Stomach (tissue), 9 donors: ENCODE measurements around the gene NIPAL1. TPM values are rescaled to one million over a fixed set of nuclear protein-coding genes. Genes with fewer than 3 reads are reported as not detected.
"Not testable (repeated sequence)": the region's sequence is repeated elsewhere in the genome, so short reads cannot be mapped to it uniquely, and the experiment has no call there.

Experiments
- DNase-seq, 2 donors: peaks; one replicate each; pipeline versions ENCODE4 v3.0.0 to v3.0.0-alpha.2; 2013 to 2019
- H3K27ac ChIP-seq, 5 donors: fragments of 200-600 bp in 4 of 5; sonication (generic) in 4 of 5; one replicate each; pipeline ENCODE4 v1.5.1; 2013 to 2019; ENCODE audit warnings: mild to moderate bottlenecking in 1 of 5, moderate library complexity in 1 of 5
- H3K27me3 ChIP-seq, 3 donors: fragments of 200-600 bp; sonication (generic); one replicate each; pipeline ENCODE4 v1.5.1; 2017 to 2019; ENCODE audit warnings: mixed run types in 1 of 3
- H3K36me3 ChIP-seq, 4 donors: fragments of 200-600 bp; sonication (generic); 1 replicate in 3 of 4; 2 replicates in 1 of 4; pipeline ENCODE4 v1.5.1; 2016 to 2019
- H3K4me1 ChIP-seq, 4 donors: fragments of 200-600 bp; sonication (generic); one replicate each; pipeline ENCODE4 v1.5.1; 2016 to 2019
- H3K4me3 ChIP-seq, 4 donors: fragments of 200-600 bp; sonication (generic) in 3 of 4; one replicate each; pipeline ENCODE4 v1.5.1; 2016 to 2019; ENCODE audit warnings: mild to moderate bottlenecking in 1 of 4
- H3K9me3 ChIP-seq, 4 donors: fragments of 200-600 bp; sonication (generic); one replicate each; pipeline ENCODE4 v1.5.1; 2016 to 2019
- EP300 ChIP-seq: sonication (generic); formaldehyde crosslinking; IDR thresholded peaks from one replicate; pipeline ENCODE4 v1.6.1; 2017; ENCODE audit warnings: antibody characterized with exemption
- POLR2A ChIP-seq, 4 donors: fragments of 450-650 bp; IDR thresholded peaks; one replicate each; pipeline ENCODE4 v1.6.1; 2016; ENCODE audit warnings: antibody characterized with exemption in 4 of 4, control low read depth in 2 of 4, mild to moderate bottlenecking in 1 of 4, moderate library complexity in 1 of 4
- POLR2AphosphoS5 ChIP-seq, 3 donors: sonication (generic); formaldehyde crosslinking; IDR thresholded peaks; one replicate each; pipeline ENCODE4 v1.6.1; 2016; ENCODE audit warnings: antibody characterized with exemption in 3 of 3
- WGBS, 5 donors: extraction: QIAGEN DNeasy Blood & Tissue Kit in 3 of 5; methylation state at CpG; one replicate each; pipeline versions ENCODE4 v1.1.5 to v1.1.7; 2013 to 2018; 5-methylcytosine and 5-hydroxymethylcytosine counted together
- intact Hi-C: fragments of 100-400 bp; cut with DNase I; formaldehyde crosslinking; loops from one replicate; pipeline ENCODE4 v1.15.1; 2023; ENCODE audit warnings: low total_unique reads
- polyA plus RNA-seq, 3 donors: library from polyadenylated mRNA; stranded (reverse); fragments of 200-250 nt; gene quantifications; one replicate each; pipeline ENCODE4 v1.2.3, GENCODE V29; 2013
- total RNA-seq, 5 donors: library from RNA; depleted of rRNA; stranded (reverse); fragments of >200 nt; gene quantifications; one replicate each; pipeline versions ENCODE4 v1.1.0 to v1.2.3, GENCODE V29; 2014 to 2016
- TF ChIP-seq, protein P1 (sequence below), 7 experiments: fragments of 450-650 bp in 4 of 7; fragments of 200-600 bp in 3 of 7; sonication (generic) in 3 of 7; IDR thresholded peaks; one replicate each; pipeline ENCODE4 v1.5.1; 2016 to 2019; ENCODE audit warnings: antibody characterized with exemption in 7 of 7, control low read depth in 2 of 7, mild to moderate bottlenecking in 1 of 7
- donor health status: healthy with polysubstance abuse.
- donor health status: Bipolar disorder and iron deficiency.
- donor health status: healthy.

The NIPAL1 gene
- total and polyA plus RNA-seq, 8 donors = under 0.01 to 22.0 (median 2.9) TPM; not detected in 1

- TF ChIP-seq, protein P1, sequence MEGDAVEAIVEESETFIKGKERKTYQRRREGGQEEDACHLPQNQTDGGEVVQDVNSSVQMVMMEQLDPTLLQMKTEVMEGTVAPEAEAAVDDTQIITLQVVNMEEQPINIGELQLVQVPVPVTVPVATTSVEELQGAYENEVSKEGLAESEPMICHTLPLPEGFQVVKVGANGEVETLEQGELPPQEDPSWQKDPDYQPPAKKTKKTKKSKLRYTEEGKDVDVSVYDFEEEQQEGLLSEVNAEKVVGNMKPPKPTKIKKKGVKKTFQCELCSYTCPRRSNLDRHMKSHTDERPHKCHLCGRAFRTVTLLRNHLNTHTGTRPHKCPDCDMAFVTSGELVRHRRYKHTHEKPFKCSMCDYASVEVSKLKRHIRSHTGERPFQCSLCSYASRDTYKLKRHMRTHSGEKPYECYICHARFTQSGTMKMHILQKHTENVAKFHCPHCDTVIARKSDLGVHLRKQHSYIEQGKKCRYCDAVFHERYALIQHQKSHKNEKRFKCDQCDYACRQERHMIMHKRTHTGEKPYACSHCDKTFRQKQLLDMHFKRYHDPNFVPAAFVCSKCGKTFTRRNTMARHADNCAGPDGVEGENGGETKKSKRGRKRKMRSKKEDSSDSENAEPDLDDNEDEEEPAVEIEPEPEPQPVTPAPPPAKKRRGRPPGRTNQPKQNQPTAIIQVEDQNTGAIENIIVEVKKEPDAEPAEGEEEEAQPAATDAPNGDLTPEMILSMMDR (IDR thresholded peaks at IDR 0.05) = peak in 4 of 7 experiments; percentile 31 to 49 (median 48)
- H3K27me3 ChIP-seq, H3K4me1 ChIP-seq, H3K4me3 ChIP-seq, H3K36me3 ChIP-seq, H3K27ac ChIP-seq: not testable (repeated sequence)
- 67 to 75% (median 73%) methylated on average over 2 of the region's 2 CpGs for WGBS, 5 donors
- peaks cover 0 to 25% (median 17%) of the 10 kb centered on the region in 4 donors for H3K9me3 ChIP-seq
- DNase-seq = peak; percentile 7 to 57
- intact Hi-C loops = loop anchor here (10.0 kb wide), 1 partner anchor 81 kb away; no protein-coding TSS in a partner anchor
Observed at GRCh38 chr4:48003568-48003967, 13.0 kb upstream of the NIPAL1 start.

GRCh38 chr4:48005781-48006180 lies 10.8 kb upstream of the NIPAL1 start:
- Histone ChIP-seq H3K27ac (no peak overlapping the region), H3K9me3 (peaks cover 0 to 21% (median 8%) of the 10 kb centered on the region in 4 donors), H3K4me3 (no peak overlapping the region), H3K4me1 (no peaks in the 10 kb centered on the region), H3K36me3 (no peaks in the 10 kb centered on the region), H3K27me3 (no peaks in the 10 kb centered on the region)
- intact Hi-C loops = loop anchor here (10.0 kb wide), 1 partner anchor 79 kb away; no protein-coding TSS in a partner anchor
- TF ChIP-seq POLR2AphosphoS5 (IDR thresholded peaks at IDR 0.05) = no peak
- TF ChIP-seq EP300 = no peak
- no peak for TF ChIP-seq POLR2A (IDR thresholded peaks at IDR 0.05)
- TF ChIP-seq, protein P1 (IDR thresholded peaks at IDR 0.05) = no peak
- no peak for DNase-seq
- WGBS, 5 donors = 97 to 99% (median 98%) methylated on average over 2 of the region's 2 CpGs

GRCh38 chr4:48008021-48008596 lies 8.5 kb upstream of the NIPAL1 start:
- no peaks in the 10 kb centered on the region for H3K27me3 ChIP-seq
- no peak overlapping the region for H3K4me3 ChIP-seq
- intact Hi-C loops = loop anchor here (10.0 kb wide), 1 partner anchor 77 kb away; no protein-coding TSS in a partner anchor
- TF ChIP-seq POLR2A (IDR thresholded peaks at IDR 0.05) (no peak), EP300 (no peak), POLR2AphosphoS5 (IDR thresholded peaks at IDR 0.05) (no peak)
- TF ChIP-seq, protein P1 (IDR thresholded peaks at IDR 0.05) = no peak
- H3K36me3 ChIP-seq = no peaks in the 10 kb centered on the region
- no peak overlapping the region for H3K27ac ChIP-seq
- no peaks in the 10 kb centered on the region for H3K4me1 ChIP-seq
- no peak for DNase-seq
- peaks cover 0 to 21% (median 8%) of the 10 kb centered on the region in 4 donors for H3K9me3 ChIP-seq

DNA sequence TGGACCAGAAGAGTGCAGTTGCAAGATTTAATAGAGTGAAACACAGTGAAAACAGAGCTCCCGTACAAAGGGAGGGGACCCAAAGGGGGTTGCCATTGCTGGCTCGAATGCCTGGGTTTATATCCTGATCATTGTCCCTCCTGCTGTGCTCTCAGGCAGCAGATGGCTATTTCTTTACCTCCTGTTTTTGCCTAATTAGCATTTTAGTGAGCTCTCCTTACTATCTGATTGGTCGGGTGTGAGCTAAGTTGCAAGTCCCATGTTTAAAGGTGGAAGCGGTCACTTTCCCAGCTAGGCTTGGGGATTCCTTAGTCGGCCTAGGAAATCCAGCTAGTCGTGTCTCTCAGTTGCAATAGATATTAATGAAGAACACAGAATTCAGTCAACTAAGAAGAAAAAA lies 5.7 kb upstream of the NIPAL1 start:
- DNase-seq, H3K4me1 ChIP-seq, H3K27me3 ChIP-seq, H3K4me3 ChIP-seq, intact Hi-C loops, H3K27ac ChIP-seq, H3K36me3 ChIP-seq: not testable (repeated sequence)
- H3K9me3 ChIP-seq = peaks cover 0 to 15% (median 6%) of the 10 kb centered on the region in 4 donors
- WGBS, 5 donors = 88 to 95% (median 89%) methylated on average over 6 of the region's 6 CpGs

- Histone ChIP-seq H3K27ac (no peak overlapping the region), H3K36me3 (no peaks in the 10 kb centered on the region), H3K9me3 (peaks cover 0 to 9% (median 4%) of the 10 kb centered on the region in 4 donors), H3K4me1 (peaks cover 0 to 14% (median 12%) of the 10 kb centered on the region in 4 donors), H3K4me3 (no peak overlapping the region), H3K27me3 (peaks cover 0 to 14% (median 0%) of the 10 kb centered on the region in 3 donors)
- TF ChIP-seq EP300 = no peak
- TF ChIP-seq POLR2A (IDR thresholded peaks at IDR 0.05) = no peak
- DNase-seq = no peak
- intact Hi-C loops = no loop called here
- WGBS, 5 donors = 84 to 92% (median 90%) methylated on average over 4 of the region's 4 CpGs
Observed at GRCh38 chr4:48011722-48012121, 4.8 kb upstream of the NIPAL1 start.
